GM19238 (cell line): Measurements from ENCODE around the gene PLS3.
"Not testable (repeated sequence)": the region's sequence is repeated elsewhere in the genome, so short reads cannot be mapped to it uniquely, and the experiment has no call there.

Experiments used
- DNase-seq: peaks from one replicate; pipeline ENCODE4 v3.0.0; 2011; ENCODE audit warnings: low spot score; ENCODE audit not compliant: insufficient read length

The PLS3 gene

GRCh38 chrX:115602729-115603389 is 41.9 kb downstream of the PLS3 start:
- DNase-seq, result no peak

GRCh38 chrX:115603534-115604074 is 42.6 kb downstream of the PLS3 start:
- DNase-seq, result no peak

GRCh38 chrX:115606861-115607260 is 45.9 kb downstream of the PLS3 start:
- no peak for DNase-seq

DNA sequence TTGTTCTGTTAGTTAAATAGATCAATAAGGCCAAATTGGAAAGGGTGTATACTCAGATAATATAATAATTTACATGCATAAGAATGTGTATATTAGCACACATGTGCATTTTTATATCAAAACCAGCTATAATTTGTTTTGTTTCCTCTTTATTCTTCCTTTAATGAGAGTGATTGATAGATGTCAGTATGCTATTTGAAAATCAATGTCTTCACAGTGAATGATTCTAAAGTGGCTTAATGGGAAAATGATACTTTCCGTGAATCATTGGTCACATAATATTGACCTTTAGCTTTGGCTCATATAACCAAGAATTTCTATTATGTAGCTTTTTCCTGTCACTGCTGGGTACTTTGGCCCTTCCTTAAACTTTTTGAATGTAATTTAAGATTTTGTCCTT is 48.6 kb downstream of the PLS3 start:
- DNase-seq, result no peak

DNA sequence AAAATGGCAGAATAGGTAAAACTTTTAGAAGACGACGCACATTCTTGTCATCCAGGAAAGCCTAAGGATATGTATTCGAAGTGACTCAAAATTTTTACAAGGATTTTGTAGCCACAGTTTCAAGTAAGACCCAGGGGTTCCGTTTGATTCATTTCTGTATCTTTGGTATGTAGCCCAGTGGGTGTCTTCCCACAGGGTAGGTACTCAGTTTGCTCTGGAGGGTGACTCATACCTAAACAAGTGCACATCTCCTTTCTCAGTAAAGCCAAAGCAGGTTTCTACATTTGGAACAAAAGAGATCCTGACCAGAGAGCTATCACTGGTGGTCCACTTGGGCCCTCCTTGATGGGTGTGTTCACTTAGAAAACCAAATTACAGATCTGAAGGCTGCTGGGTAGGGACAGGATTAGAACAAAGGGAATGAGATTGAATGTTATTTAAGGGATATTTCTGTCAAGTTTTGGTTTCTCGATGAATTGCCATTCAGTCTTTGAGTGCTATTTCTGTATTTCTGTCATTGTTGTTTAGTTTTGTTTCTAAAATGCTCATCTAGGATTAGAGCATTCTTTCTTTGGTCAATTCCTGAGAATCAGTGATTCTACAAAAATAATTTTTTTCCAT is 56.1 kb downstream of the PLS3 start:
- peak; percentile 4 for DNase-seq

- DNase-seq, result no peak
Measured at GRCh38 chrX:115622534-115622933, 61.6 kb downstream of the PLS3 start.

DNA sequence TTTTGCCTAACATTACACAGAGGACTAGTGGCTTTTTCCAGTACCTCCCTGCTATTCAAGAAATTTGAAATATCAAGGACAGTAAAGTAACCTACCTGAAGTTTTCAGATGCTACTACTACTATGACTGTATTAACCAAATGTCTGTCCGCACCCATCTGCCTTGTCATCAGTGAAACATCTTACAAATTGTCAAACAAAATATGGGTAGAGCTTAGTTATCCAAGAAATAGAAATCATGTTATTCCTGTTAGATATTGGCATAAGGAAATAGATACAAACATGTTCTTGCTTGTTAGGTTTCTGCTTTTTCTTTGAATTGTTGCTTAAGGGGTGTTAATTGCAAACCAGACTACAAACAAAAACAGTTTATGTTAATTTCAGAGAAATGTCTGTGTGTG is 63.9 kb downstream of the PLS3 start:
- DNase-seq, result no peak

DNA sequence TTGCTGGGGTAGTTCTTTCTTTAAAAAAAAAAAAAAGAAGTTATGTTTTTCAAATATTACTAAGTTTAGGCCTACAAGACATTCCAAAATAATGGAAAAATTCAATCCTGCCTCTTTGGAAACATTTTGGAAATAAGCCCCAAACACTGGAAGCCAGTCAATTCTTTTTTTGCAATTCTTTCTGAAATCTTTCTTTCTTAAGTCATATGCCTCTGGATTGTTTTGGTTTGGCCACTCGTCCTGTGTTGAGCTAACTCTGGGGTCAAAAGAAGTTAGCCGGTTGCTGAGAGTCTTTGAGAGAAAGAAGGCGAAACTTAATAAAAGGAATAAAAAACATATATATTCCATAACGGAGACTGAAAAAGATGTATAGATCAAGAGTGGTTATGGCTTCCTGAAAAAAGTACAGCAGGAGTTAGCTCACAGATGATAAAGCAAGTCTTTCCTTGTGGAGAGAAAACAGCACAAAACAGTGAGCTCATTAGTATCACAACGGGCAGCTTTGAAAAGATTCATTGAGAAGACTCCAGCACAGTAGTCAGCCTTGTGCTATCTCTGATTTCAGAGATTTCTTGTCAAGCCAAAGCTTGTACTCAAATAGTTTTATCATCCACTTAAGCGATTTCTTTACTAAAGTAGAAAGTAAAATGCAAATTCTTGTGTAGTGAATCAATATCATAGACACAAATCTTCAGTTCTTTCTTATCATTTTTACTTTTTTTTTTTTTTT is 64.8 kb downstream of the PLS3 start:
- no peak for DNase-seq

DNA sequence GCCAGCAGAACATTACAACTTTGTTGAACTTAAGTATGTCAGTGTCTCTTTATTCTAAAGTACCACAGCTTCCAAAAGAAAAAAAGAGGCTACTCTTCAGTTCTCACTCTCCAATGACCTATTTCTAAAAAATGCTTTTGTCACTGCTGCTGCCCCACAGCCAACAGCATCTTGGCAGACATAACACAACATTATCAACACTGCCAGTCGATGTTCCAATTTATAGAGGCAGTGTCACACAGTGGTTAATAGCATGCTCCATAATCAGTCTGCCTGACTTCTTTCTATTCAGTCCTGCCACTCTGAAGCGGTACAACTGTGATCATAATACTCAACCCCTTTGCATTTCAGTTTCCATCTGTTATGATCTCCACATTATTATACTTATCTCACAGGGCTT is 69.2 kb downstream of the PLS3 start:
- no peak for DNase-seq

GRCh38 chrX:115632455-115632854 is 71.5 kb downstream of the PLS3 start:
- DNase-seq, result no peak

DNA sequence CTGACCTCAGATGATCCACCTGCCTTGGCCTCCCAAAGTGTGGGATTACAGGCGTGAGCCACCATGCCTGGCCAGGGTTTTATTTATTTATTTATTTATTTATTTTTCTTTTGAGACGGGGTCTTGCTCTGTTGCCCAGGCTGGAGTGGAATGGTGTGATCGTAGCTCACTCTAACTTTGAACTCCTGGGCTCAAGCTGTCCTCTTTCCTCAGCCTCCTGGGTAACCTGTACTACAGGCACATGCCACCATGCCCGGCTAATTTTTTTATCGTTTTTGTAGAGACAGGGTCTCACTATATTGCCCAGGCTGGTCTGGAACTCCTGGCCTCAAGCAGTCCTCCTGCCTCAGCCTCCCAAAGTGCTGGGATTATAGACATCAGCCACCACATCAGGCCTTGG is 72.4 kb downstream of the PLS3 start:
- not testable (repeated sequence) for DNase-seq

DNA sequence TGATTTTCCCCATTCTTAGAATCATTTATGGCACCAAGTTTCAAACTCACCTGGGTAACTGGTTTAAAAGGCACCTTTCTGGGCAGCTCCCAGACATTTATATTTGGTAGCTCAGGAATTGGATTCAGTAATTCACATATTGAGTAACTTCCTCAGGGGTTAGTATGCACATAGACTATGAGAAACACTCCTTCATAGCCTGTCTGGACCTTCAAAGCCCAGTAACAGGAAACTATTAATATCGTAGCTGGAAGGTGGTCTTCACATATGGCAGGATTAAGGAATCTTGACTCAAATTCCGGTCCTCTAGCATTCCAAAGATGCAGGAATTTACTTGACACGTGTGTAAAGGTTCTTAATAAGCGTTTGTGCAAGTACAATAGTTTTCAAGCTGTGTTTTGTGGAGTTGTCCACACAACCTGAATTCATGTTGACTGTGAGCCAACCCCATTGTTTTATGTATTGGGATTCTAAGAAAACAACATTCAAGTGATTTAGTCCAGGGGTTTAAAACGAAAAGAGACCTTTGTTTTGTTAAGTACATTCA is 78.4 kb downstream of the PLS3 start:
- no peak for DNase-seq

DNA sequence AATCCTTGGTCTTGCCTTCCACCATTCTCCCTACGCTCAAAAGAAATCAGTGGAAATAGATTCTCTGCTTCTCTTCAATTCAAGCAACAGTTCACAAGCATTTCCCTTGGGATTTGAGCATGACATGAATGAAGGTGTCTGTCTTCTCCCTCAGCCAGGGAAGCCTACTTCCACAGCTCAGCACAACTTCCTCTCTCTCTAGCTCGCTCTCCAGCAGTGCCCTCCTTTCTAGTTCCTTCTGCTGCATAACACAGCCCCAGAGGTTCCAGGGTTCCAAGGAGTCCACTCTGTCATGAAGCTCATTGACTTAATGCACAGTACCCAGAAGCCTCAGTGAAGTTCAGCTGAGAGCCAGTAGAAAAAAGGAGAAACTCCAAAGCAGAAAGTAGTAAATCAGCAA is 81.3 kb downstream of the PLS3 start:
- DNase-seq, result no peak

- DNase-seq, result peak; percentile 10
Measured at GRCh38 chrX:115642895-115643530, 82.0 kb downstream of the PLS3 start.

DNA sequence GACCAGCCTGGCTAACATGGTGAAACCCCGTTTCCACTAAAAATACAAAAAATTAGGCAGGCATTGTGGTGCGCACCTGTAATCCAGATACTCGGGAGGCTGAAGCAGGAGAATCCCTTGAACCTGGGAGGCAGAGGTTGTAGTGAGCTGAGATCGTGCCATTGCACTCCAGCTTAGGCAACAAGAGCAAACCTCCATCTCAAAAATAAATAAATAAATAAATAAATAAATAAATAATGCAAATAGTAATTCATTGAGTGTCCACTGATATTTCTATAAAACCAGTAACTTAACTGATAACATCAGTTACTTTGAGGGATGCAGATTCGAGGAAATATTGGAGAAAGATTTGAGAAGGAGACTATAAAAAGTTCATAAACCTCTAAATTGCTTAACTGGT is 83.4 kb downstream of the PLS3 start:
- DNase-seq, result not testable (repeated sequence)

- DNase-seq, result no peak
Measured at GRCh38 chrX:115649461-115650063, 88.6 kb downstream of the PLS3 start.

- no peak for DNase-seq
Measured at GRCh38 chrX:115650449-115650848, 89.5 kb downstream of the PLS3 start.

DNA sequence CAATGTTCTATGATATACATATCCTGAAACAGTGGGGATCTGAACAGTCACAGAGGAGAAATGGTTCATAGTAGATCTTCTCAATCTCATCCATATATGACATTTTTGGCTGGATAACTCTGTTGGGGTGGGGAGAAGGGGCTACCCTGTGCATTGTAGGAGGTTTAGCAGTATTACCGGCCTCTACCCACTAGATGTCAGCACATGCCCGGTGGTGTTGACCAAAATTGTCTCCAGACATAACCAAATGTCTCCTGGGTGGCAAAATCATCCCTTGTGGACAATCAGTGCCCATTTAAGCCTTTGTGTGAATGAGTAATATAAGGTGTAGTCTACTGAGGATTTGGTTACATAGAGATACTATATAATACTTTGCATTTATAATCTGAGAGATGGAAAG is 89.9 kb downstream of the PLS3 start:
- peak; percentile 8 for DNase-seq

GRCh38 chrX:115652221-115652620 is 91.2 kb downstream of the PLS3 start:
- no peak for DNase-seq

GRCh38 chrX:115665122-115665521 is 104.1 kb downstream of the PLS3 start:
- DNase-seq, result no peak

- DNase-seq, result no peak
Measured at GRCh38 chrX:115679460-115679859, 118.5 kb downstream of the PLS3 start.
